Left kidney (tissue), 1 donor: Measurements from ENCODE around the gene IFIT2. TPM values are rescaled to one million over a fixed set of nuclear protein-coding genes. Genes with fewer than 3 reads are reported as not detected.

Experiments
- polyA plus RNA-seq: library from polyadenylated mRNA; unstranded; fragments of 120-200 nt; gene quantifications from one replicate; pipeline ENCODE4 v1.2.1, GENCODE V29; 2013; ENCODE audit not compliant: insufficient read length

IFIT2 gene
- polyA plus RNA-seq, 1 donor = 8.3 TPM

Other genes starting within 250 kb of the IFIT2 start
- gene CH25H, start 94.7 kb upstream of the IFIT2 start, polyA plus RNA-seq = not detected
- gene LIPA, start 50.3 kb upstream of the IFIT2 start, polyA plus RNA-seq = 56.0 TPM
- 14.2 TPM for gene IFIT3, start 26.0 kb downstream of the IFIT2 start, polyA plus RNA-seq
- gene IFIT1B, start 76.0 kb downstream of the IFIT2 start, polyA plus RNA-seq = 0.15 TPM
- gene IFIT1, start 90.6 kb downstream of the IFIT2 start, polyA plus RNA-seq = 14.4 TPM
- gene IFIT5, start 112.5 kb downstream of the IFIT2 start, polyA plus RNA-seq = 16.1 TPM
- 33.3 TPM for gene SLC16A12, start 233.5 kb downstream of the IFIT2 start, polyA plus RNA-seq